DND-41 (cell line): ENCODE results near the gene TSNAX.

Experiments used
- ATAC-seq: fragments of 200-7000 bp; cut with Tn5 transposase; 3 replicates; pipeline ENCODE4 v1.9.1; 2021; ENCODE audit warnings: low read depth; ENCODE audit not compliant: insufficient read depth
- DNase-seq: peaks from one replicate; pipeline ENCODE4 v3.0.0-alpha.2; 2020
- H2AFZ ChIP-seq: 2 replicates; pipeline ENCODE4 v1.6.0; 2012; ENCODE audit warnings: low read depth, low read length
- H3K27ac ChIP-seq: 2 replicates; pipeline ENCODE4 v1.5.1; 2012; ENCODE audit warnings: low read length, inconsistent platforms
- H3K27me3 ChIP-seq: fragments of 200-600 bp; sonication (generic); 2 replicates; pipeline ENCODE4 v1.6.0; 2012; ENCODE audit warnings: low read length, mild to moderate bottlenecking, inconsistent platforms; ENCODE audit not compliant: insufficient read depth, poor library complexity
- H3K36me3 ChIP-seq: 2 replicates; pipeline ENCODE4 v1.5.1; 2012; ENCODE audit warnings: low read length, inconsistent platforms; ENCODE audit not compliant: insufficient read depth
- H3K4me1 ChIP-seq: 2 replicates; pipeline ENCODE4 v1.5.1; 2012; ENCODE audit warnings: mild to moderate bottlenecking, low read length; ENCODE audit not compliant: insufficient read depth
- H3K4me2 ChIP-seq: 2 replicates; pipeline ENCODE4 v1.6.0; 2012; ENCODE audit warnings: mild to moderate bottlenecking, moderate library complexity, low read length, inconsistent platforms; ENCODE audit not compliant: insufficient read depth
- H3K4me3 ChIP-seq, 2 experiments: fragments of 200-600 bp in 1 of 2; shearing (Covaris generic) in 1 of 2; 2 replicates each; pipeline ENCODE4 v1.5.1; 2012 to 2016; ENCODE audit warnings: inconsistent platforms in 2 of 2, low read length in 2 of 2, mild to moderate bottlenecking in 2 of 2, low read depth in 1 of 2, moderate library complexity in 1 of 2
- H3K79me2 ChIP-seq: 2 replicates; pipeline ENCODE4 v1.6.0; 2012; ENCODE audit warnings: low read length, inconsistent platforms; ENCODE audit not compliant: insufficient read depth
- H3K9ac ChIP-seq: 2 replicates; pipeline ENCODE4 v1.6.0; 2012; ENCODE audit warnings: low read depth, mild to moderate bottlenecking, inconsistent platforms, low read length, moderate library complexity
- H3K9me3 ChIP-seq: 2 replicates; pipeline ENCODE4 v1.5.1; 2012; ENCODE audit warnings: low read length, moderate library complexity, mild to moderate bottlenecking, inconsistent platforms; ENCODE audit not compliant: insufficient read depth, severe bottlenecking
- H4K20me1 ChIP-seq: 2 replicates; pipeline ENCODE4 v1.6.0; 2012; ENCODE audit warnings: low read length; ENCODE audit not compliant: insufficient read depth
- CTCF ChIP-seq: IDR thresholded peaks from 2 replicates; pipeline ENCODE4 v1.5.1; 2012; ENCODE audit warnings: borderline replicate concordance, low read length, moderate library complexity, mild to moderate bottlenecking; ENCODE audit not compliant: poor library complexity, severe bottlenecking; ENCODE audit errors: extremely low read depth
- EZH2 ChIP-seq: IDR thresholded peaks from 3 replicates; pipeline ENCODE4 v1.6.1; 2012; ENCODE audit warnings: borderline replicate concordance, low read depth, mild to moderate bottlenecking, moderate library complexity, low read length, inconsistent platforms; ENCODE audit not compliant: severe bottlenecking

TSNAX gene

DNA sequence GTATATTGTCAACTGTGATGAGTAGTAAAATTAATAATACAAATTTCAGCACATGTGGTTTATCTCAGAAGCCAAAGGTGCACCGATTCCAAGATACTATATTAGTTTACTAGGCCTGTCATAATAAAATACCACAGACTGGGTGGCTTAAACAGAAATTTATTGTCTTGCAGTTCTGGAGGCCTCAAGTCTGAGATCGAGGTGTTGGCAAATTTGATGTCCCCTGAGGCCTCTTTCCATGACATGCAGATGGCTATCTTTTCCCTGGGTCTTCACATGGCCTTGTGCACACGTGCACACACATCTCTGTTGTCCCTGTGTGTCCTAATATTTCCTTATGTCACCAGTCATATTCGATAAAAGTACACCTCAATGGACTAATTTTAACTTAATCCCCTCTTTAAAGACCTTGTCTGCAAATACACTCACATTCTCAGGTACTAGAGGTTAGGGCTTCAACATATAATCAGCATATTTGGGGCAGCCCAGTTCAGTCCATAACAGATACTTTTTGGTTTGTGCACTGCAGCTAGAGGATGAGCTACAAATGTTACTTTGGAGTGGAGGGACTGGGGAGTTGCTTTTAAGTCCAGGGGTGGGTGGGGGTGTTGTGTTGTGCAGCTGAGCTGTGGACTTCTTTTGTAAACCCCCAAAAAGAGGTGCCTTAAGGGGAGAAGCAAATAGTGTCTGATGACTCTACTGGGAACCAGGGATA, 21.4 kb downstream of the TSNAX start:
- H3K79me2 ChIP-seq = peaks cover 5% of the 10 kb centered on the region; the same call in 1 of the 2 replicates
- H3K27me3 ChIP-seq = no peaks in the 10 kb centered on the region
- H3K27ac ChIP-seq = no peak overlapping the region
- H3K36me3 ChIP-seq = peaks cover 21% of the 10 kb centered on the region; the same call in 1 of the 2 replicates
- no peak overlapping the region for H2AFZ ChIP-seq
- no peak overlapping the region for H3K4me2 ChIP-seq
- ATAC-seq (no peak), DNase-seq (no peak)
- H3K4me3 ChIP-seq = no peak overlapping the region
- H4K20me1 ChIP-seq = no peaks in the 10 kb centered on the region
- no peak overlapping the region for H3K9ac ChIP-seq
- H3K9me3 ChIP-seq = no peaks in the 10 kb centered on the region
- no peak for TF ChIP-seq CTCF
- no peak for TF ChIP-seq EZH2
- no peaks in the 10 kb centered on the region for H3K4me1 ChIP-seq

GRCh38 chr1:231550448-231550781, 21.9 kb downstream of the TSNAX start:
- no peak for DNase-seq
- H2AFZ ChIP-seq = no peak overlapping the region
- no peaks in the 10 kb centered on the region for H3K4me1 ChIP-seq
- H3K9me3 ChIP-seq = no peaks in the 10 kb centered on the region
- H3K79me2 ChIP-seq = peaks cover 6% of the 10 kb centered on the region
- no peaks in the 10 kb centered on the region for H4K20me1 ChIP-seq
- no peak overlapping the region for H3K9ac ChIP-seq
- H3K4me3 ChIP-seq = no peak overlapping the region
- no peak overlapping the region for H3K27ac ChIP-seq
- H3K4me2 ChIP-seq = no peak overlapping the region
- peaks cover 19% of the 10 kb centered on the region; the same call in 1 of the 2 replicates for H3K36me3 ChIP-seq
- H3K27me3 ChIP-seq = no peaks in the 10 kb centered on the region
- peak; percentile 65; the same call in 2 of the 3 replicates for ATAC-seq
- TF ChIP-seq EZH2 (no peak), CTCF (peak; percentile 49)

DNA sequence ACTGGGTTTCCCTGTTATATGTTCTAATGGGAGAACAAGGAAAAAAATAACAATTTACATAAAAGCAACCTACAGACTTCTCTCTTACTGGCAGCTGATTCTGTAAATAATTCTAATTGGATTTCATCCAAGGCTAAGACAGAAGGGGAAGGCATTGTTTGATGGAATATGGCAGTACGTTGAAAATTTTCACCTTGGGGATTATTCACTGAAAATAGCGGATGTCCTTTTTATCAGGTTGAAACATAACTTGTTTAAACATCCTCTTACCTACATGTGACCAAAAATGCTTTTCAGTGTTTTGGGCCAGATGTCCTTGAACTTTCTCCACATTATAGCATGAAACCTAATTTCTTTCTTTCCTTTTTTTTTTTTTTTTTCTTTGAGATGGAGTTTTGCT, 24.9 kb downstream of the TSNAX start:
- no peak overlapping the region for H3K4me2 ChIP-seq
- peaks cover 7% of the 10 kb centered on the region; the same call in 1 of the 2 replicates for H3K79me2 ChIP-seq
- peaks cover 21% of the 10 kb centered on the region; the same call in 1 of the 2 replicates for H3K36me3 ChIP-seq
- no peaks in the 10 kb centered on the region for H3K27me3 ChIP-seq
- no peak overlapping the region for H3K9ac ChIP-seq
- TF ChIP-seq EZH2 = no peak
- TF ChIP-seq CTCF = no peak
- no peak overlapping the region for H3K27ac ChIP-seq
- ATAC-seq (no peak), DNase-seq (no peak)
- H3K9me3 ChIP-seq = no peaks in the 10 kb centered on the region
- no peak overlapping the region for H2AFZ ChIP-seq
- no peaks in the 10 kb centered on the region for H3K4me1 ChIP-seq
- H3K4me3 ChIP-seq = no peak overlapping the region
- H4K20me1 ChIP-seq = peaks cover 6% of the 10 kb centered on the region; the same call in 1 of the 2 replicates

DNA sequence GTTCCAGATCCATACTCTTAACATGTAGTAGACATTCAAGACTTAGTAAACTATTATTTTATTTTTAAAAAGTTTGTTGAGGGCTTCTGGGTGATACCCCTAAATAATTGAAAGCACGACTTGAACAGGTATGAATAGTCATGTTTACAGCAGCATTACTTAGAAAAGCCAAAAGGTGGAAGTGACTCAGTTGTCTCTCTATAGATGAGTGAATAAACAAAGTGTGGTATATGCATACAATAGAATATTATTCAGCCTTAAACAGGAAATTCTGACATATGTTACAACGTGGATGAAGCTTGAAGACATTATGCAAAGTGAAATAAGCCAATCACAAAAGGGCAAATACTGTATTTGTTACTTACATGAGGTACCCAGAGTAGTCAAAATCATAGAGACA, 26.5 kb downstream of the TSNAX start:
- TF ChIP-seq EZH2 = no peak
- no peak for TF ChIP-seq CTCF
- Histone ChIP-seq H3K36me3 (peaks cover 12% of the 10 kb centered on the region; the same call in 1 of the 2 replicates), H3K79me2 (peaks cover 9% of the 10 kb centered on the region), H3K27ac (no peak overlapping the region), H4K20me1 (peaks cover 6% of the 10 kb centered on the region; the same call in 1 of the 2 replicates), H3K9ac (no peak overlapping the region), H3K9me3 (no peaks in the 10 kb centered on the region), H3K4me1 (no peaks in the 10 kb centered on the region), H3K4me3 (no peak overlapping the region), H3K27me3 (no peaks in the 10 kb centered on the region), H3K4me2 (no peak overlapping the region), H2AFZ (no peak overlapping the region)
- ATAC-seq (no peak), DNase-seq (no peak)
